ENCODE measurements around the gene PSG2. TPM values are rescaled to one million over a fixed set of nuclear protein-coding genes. Genes with fewer than 3 reads are reported as not detected.
"Not testable (repeated sequence)": the region's sequence is repeated elsewhere in the genome, so short reads cannot be mapped to it uniquely, and the experiment has no call there.

The PSG2 gene
- total RNA-seq: not detected in 2 replicates

DNA sequence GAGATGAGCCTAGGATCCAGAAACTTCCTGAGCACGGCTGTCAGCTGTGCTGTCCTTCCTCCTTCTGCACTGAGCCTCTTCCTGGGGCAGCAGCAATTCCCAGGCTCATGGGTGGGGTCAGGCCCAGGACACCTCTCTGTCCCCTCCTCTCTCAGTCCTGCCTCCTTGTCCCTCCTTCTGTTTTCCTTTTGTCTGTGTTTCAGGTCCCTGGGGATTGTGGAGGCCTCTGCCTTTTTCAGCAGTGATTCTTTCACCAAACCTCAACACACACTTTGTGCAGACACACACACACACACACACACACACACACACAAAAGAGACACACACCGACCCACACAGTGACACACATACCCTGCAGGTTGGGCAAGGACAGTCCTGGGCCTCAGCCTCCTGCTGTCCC, at the start of gene PSG2:
PSG2 (minus strand) TSS at position 101 of the 400 bp plus-strand sequence. CDS start 132 bp downstream, outside the sequence.
- not testable (repeated sequence) for DNase-seq (ENCODE audit: low read depth in 2 of 2)

DNA sequence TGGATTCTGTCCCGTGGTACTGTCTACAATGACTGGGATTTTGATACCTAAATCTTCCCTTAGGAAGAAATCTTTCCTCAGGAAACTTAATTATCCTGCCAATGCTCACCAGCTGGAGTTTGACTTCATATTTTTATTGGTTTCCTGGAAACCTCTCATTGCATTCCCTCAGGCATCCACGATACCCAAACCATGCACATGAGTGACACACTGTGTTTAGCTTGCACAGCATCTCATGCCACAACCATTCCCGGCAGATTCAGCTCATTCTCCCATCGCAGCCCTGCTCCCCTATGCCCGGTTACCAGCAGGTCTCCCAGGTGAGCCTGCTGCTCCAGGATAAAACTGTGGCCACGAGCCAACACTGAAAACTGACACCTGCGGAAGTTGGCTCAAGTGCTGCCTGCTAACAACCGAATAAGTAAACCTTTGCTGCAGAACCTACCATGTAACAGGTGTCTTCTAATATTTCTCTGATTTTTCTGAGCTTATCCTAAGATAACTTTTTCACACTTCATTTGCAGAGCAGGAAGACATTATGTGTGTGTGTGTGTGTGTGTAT, 48.9 kb upstream of the PSG2 start:
- not testable (repeated sequence) for DNase-seq (ENCODE audit: low read depth in 2 of 2)

DNA sequence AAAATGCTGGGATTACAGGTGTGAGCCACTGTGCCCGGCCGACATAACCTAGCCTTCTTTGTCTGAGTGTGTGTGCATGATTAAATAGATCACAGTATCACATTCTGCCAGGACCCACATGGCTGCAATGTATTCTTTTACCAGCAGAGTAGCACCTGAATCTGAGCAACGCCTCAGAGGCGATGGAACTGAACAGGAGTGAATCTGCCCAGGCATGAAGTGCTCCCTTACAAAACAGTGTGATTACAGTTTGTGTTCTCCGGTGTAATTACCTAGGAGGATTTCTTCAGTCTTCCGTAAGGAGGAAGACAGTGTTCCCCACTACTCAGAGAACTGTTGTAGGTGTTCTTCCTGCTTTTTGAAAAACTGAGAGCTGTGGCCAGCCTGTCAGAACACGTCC, 46.7 kb upstream of the PSG2 start:
- not testable (repeated sequence) for DNase-seq (ENCODE audit: low read depth in 2 of 2)

DNA sequence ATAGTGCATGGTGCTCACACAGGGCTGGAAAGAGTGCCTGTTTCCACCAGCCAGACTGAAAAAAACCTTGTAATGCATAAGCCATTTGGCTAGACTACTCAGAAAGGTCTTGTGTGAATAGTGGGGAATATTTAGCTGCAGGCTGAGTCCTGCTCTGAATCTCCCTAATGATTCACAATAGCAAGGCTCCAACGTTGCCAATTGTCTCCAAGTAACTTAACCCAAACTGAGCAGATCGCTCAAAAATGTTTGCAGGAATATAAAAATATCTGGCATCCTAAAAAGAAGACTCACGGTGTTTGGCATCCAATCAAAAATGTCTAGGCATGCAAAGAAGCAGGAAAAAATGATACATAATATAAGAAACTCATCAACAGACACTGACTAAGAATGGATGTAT, 44.8 kb upstream of the PSG2 start:
- DNase-seq (ENCODE audit: low read depth in 2 of 2): peak in 1 of 2 donors; percentile 42

DNA sequence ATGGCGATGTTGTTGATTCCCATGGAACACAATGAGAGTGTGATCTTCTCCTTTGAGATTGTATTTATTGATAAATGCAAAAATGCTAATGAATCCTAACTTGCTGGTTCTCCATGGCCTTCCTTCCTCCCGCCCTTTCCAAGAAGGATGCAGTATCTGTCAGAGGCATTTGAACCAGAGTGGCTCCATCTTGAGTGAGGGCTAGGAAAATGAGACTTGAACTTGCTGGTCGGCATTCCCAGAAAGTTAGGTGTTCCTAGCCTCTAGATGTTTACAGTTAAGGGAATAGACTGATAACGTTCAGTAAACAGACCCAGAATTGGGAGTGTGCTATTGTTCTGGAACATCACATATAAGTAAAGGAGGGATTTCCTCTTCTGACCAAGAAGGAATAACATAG, 44.2 kb upstream of the PSG2 start:
- no peak for DNase-seq (ENCODE audit: low read depth in 2 of 2)

DNA sequence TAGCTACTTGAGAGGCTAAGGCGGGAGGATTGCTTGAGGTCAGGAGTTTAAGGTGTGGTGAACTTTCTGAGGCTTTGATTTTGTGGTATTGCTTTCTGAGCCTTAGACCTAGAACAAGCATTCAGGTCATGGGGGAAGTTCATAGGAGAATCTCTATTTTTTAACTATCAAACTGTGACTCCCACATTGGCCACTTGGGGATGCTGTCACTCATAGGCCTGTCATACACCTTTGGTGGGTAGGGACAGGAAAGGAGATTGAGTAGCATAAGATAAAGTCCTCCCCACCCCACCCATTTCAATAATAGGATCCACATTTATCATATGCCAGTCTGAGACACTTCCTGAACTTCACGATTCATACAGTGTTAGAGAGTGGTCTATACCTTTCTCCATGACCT, 41.9 kb upstream of the PSG2 start:
- no peak for DNase-seq (ENCODE audit: low read depth in 2 of 2)

DNA sequence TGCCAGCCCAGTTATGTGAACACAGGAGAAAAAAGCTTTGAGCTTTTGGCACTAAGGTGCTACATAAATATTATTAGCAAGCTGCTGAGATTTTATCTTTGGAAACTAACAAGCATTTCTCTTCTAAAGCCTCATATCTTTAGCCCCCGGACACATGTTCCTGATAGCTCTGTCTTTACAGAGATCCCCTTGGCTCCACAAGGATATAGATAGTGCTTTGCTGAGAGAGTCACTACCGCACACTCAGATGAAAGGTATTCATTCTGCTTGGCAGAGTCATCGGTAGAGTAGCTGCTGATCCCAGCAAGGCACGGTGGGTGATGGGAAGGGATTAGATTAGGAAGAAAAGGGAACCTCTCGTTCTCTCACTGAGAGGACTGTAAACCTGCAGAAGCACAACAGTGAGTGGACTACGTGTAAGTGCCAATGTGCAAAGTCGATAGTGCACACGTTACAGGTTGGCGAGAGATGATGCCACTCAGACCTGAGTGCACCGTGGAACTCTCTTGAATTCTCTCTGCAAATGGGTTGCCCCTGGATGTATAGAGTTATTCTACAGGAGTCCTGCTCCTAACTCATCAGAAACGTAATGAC, 38.0 kb upstream of the PSG2 start:
- DNase-seq (ENCODE audit: low read depth in 2 of 2): peak in 1 of 2 donors; percentile 36

DNA sequence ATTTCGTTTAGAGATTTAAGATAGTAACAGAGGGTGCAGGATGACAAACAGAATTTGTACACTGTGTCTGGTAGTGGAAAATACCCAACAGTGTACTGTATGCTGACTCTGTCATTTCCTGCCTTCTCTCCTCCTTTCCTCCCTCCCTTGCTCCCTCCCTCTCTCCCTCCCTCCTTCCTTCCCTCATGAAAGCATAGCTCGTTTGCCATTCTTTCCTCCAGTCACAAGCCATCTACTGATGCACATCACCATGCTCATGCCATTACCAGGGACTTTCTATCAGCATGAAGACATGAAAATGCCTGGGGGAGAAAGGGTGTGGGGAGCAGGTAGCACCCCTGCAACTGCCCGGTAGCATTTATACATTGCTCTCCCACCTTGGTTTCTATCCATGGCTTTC, 37.0 kb upstream of the PSG2 start:
- not testable (repeated sequence) for DNase-seq (ENCODE audit: low read depth in 2 of 2)

DNA sequence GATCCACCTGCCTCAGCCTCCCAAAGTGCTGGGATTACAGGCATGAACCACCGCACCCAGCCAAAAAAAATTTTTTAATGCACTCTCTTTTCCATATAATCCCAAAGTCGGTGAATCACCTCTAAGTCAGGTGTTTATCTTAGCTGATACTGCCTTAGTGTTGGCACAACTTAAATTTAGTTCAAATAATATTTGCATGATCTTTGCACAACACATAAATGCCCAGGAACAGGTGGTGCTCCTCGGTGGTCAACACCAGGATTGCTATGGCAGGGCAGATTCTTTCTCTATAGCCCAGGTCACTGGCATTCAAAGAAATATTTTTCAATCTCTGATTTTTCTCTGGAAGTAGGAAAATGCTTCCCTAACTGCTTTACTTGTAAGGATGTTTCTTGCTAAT, 33.9 kb upstream of the PSG2 start:
- DNase-seq (ENCODE audit: low read depth in 2 of 2): not testable (repeated sequence)

DNA sequence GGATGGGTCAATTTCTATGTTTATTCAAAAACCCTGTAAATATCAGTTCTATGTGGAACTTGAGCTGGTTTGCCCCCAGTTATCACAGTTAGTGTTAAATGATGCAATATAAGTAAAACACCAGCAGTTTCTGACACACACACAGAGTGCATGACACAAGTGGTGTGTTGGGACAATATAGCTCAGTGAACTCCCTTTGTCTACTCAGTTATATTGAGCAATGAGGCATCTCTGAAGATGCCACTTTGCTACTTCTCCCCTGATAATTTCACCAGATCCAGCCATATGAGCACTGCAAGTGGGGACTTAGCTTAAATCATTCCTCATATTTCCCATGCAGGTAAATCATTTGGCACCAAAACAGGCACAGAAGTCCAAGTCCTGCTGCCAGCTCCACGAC, 33.0 kb upstream of the PSG2 start:
- DNase-seq (ENCODE audit: low read depth in 2 of 2): not testable (repeated sequence)

DNA sequence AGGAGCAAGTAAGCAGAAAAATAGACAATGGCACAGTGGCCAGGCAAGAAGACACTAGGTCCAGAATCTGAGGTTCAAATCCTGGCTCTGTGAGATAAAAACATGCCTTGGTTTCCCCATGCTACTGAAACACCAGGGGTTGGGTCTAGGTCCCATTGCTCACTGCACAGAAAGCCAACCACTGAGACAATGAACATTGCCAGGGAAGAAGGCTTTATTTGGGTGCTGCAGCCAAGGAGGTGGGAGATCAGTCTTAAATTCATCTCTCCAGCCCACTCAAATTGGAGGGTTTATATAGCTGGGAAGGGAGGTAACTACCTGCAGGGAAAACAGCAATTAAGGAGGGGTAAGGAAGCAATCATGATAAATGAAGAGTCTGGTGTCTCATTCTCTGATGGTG, 32.6 kb upstream of the PSG2 start:
- not testable (repeated sequence) for DNase-seq (ENCODE audit: low read depth in 2 of 2)

DNA sequence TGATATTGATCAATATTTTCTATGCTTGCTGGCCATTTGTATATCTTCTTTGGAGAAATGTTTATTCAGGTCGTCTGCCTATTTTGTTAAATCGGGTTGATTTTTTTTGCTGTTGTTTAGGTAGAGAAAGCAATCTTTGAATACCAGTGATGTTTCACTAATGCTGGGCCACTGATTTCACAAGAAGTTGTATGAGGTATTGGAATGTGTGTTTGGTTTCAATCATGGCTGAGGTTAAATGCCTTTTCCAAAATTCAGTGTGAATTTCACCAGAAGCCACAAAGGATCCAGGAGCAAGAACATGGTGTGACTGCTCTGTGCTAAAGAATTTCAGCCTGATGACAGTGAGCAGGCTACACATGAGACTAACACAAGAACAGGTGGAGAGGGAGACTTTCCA, 32.1 kb upstream of the PSG2 start:
- DNase-seq (ENCODE audit: low read depth in 2 of 2): not testable (repeated sequence)

DNA sequence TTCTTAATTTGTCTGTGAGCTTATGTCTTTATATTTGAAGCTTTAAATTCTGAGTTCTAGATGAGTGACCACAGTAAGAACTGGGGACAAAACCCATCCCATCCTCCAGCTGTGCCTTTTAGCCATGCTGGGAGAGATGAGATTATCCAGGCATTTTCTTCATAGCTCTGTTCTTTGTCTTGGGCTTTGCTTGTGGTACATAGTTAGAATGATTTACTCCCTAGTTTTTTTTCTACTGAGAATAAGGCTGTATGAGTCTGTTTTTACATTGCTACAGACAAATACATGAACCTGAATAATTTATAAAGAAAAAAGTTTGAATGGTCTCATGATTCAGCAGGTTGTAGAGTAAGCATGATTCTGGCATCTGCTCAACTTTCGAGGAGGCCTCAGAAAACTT, 24.9 kb upstream of the PSG2 start:
- DNase-seq (ENCODE audit: low read depth in 2 of 2): not testable (repeated sequence)

DNA sequence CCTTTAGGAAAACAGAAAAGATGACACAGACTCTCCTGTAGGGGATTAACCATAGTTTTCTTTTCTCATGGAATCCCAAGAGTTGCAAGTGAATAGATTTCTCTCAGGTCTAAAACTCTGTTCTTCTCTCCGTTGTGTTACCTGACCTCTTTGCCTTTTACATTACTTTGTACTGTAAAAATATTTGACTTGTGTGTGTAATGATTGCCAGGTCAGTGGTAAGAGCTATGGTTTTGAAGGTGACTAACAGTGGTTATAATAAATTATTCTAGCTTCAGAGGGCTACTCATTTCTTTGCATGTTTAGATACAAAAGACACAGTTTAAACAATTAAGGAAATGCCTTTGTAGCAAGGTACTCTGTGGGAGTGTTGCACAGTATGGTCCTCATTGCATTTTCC, 23.0 kb upstream of the PSG2 start:
- no peak for DNase-seq (ENCODE audit: low read depth in 2 of 2)

DNA sequence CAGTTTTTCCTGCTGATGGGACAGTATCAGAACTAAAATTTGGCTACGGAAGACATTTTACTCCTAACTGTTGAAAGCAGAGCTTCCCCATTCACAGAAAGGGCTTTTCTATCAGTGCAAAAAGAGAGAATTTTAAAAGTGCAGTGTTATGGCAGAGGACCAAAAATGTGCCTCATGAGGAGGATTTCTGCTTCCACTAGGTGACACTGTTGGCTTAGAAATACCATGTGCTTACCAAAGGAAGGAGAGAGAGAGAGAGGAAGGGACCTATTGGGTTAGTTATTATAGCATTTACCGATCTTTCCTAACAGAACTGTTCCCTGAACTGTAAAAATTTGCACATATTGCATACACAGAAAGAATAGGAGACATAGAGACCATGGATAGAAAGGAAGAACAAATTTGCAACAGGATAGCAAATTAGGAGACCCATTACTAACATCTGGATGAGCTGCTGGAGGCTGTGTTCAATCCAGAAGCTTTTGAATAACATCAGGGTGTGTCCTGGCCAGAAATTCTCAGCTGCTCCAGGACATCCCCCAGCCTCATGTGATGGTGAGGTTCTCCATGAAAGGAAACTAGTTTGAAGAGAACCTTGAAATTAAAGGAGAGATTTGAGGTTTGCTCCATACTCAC, 21.8 kb upstream of the PSG2 start:
- peak; percentile 70 to 77 for DNase-seq (ENCODE audit: low read depth in 2 of 2)

DNA sequence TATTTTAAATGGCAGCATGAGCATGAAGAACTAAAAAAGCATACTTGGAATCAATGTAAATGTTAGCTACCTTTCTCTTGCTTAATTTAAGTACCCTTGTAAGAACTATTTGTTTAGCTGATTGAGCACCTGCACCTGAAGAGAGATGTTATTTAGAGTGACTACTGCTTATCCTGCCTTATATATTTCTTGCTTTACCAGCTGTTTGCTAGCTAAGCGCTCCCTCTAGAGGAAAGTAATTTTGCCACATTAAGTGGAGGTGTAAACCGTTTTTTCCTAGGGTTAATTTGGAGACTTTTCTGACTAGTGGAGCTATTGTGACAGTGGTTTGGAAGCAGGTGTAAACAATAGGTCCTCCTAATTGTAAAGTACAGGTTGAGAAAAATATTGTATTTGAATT, 19.4 kb upstream of the PSG2 start:
- no peak for DNase-seq (ENCODE audit: low read depth in 2 of 2)

DNA sequence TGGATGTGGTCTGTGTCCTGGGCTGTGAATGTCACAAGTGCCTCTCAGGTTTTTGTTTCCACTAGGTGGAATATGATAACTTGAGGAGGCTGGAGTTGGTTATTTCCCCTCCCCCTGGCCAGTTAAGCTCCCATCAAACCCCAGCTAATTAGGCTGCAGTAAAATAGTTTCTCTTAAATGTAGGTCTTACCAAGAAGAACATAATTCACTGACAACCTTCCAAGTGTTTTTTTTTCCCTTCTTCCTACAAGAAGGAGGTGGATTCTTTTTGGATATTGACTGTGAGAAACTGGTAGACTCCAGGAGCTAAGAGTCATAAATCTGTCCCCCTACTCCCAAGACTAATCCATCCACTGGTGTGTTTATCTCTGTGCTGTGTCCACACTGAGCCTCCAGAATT, 15.9 kb upstream of the PSG2 start:
- DNase-seq (ENCODE audit: low read depth in 2 of 2): not testable (repeated sequence)

DNA sequence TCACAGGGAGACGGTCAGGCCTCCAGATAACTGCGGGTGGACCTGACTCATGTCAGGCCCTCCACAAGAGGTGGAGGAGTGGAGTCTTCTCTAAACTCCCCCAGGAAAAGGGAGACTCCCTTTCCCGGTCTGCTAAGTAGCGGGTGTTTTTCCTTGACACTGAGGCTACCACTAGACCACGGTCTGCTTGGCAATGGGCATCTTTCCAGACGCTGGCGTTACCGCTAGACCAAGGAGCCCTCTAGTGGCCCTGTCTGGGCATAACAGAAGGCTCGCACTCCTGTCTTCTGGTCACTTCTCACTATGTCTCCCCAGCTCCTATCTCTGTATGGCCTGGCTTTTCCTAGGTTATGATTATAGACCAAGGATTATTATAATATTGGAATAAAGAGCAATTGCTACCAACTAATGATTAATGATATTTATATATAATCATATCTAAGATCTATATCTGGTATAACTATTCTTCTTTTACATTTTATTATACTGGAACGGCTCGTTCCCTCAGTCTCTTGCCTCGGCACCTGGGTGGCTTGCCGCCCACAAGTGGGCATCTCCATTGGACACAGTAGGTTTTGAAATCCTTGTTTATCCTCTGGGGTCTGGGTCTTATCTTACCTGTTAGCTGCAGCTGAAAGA, 5.3 kb upstream of the PSG2 start:
- DNase-seq (ENCODE audit: low read depth in 2 of 2): peak; percentile 69 to 71

DNA sequence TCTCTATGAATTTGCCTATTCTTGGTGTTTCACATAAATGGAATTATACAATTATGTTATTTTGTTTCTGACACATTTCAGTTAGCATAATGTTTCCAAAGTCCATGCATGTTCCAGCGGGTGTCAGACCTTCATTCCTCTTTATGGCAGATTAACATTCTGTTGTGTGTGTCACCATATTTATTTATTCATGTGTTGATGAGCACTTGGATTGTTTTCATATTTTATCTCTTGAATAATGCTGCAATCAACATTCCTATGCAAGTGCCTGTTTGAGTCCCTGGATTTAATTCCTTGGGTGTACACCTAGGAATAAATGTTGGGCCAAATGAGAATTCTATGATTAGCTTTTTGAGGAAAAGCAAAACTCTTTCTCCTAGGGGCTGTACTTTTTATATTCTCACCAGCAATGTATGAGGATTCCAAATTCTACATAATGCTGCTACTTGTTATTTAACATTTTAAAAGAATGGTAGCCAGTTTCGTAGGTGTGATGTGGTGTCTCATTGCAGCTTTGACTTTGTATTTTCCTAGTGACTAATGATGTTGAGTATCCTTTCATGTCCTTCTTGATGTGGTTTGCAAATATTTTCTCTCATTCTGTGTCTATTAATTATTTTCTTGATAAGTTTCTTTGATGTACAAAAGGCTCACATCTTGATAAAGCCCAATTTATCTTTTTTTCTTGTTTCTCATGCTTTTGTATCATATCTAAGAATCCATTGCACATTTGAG, 3.5 kb upstream of the PSG2 start:
- not testable (repeated sequence) for DNase-seq (ENCODE audit: low read depth in 2 of 2)

DNA sequence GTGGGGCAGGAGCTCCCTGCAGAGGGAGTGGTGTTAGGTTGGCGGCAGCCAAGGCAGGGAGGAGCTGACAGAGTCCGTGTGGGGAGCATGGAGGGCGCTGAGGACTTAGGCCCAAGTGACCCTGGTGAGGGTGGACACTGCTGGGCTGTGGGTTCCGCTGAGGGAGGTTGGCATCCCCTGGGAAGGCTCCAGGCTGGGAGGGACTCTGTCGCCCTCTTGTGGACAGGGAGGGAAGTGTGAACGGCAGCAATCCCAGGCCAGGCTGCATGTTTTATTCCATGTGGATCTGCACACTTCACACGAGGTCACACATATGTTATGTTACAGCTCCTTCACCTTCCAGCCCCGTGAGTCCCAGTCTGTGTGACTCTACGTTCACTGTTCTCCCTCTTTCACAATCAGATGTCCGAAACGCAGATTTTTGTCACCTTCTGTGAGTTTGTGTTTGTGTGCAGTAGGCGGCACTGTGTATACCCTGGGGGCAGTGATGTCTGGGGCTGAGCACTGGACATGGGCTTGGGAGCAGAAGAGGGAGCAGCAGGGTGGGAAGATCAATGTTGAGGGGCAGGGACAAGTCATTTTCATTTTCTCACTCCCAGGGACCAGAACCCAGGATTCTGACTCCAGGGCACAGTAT, 1.8 kb upstream of the PSG2 start:
- peak; percentile 36 to 49 for DNase-seq (ENCODE audit: low read depth in 2 of 2)

DNA sequence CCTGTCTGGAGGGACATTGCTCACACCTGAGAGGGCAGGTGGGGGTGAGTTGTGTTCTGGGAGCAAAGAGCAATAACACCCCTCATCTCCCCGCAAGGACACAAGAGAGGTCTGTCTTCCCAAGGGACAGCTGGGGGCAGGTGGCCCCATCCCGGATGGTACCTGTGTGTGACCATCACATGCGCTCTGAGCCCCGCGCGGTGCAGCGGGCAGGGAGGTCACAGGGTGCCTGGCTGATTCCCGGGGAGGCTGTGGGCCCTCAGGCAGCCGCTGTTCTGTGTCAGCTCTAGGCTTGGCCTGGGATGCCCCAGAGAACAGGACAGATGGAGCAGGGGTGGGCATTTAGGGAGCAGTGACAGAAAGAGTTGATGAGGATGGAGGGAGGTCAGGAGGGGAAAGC, 1.2 kb upstream of the PSG2 start:
- DNase-seq (ENCODE audit: low read depth in 2 of 2): not testable (repeated sequence)
